ENCODE data around the gene STAB2. TPM values are rescaled to one million over a fixed set of nuclear protein-coding genes. Genes with fewer than 3 reads are reported as not detected.

STAB2 gene
- total and polyA plus RNA-seq, 2 of the 8 experiments (the other 6 are each of a cell fraction or from before 2014, with no cell fraction given): not detected

DNA sequence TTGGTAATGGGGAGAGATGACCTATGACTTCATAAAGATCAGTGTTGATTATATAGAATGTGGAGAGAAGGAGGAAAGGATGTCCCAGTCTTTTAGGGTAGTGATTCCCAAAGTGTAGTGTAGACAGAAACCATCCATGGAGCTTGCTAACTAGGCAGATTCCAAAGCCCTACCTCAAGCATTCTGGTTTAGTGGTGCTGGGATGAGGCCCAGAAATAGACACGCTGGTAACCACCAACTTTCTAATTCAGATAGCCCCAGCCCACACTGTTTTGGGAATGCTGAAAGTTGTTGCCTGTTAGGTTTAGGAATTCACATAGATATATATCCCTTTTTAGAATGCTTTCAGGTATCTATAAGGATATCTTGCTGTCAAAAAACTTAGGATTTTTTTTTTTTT is 69.2 kb downstream of the STAB2 start:
- no peak for DNase-seq (ENCODE audit: low read depth in 1 of 2, low spot score in 2 of 2)
- WGBS, 2 experiments (ENCODE audit: extremely low coverage in 1 of 2, insufficient coverage in 1 of 2, insufficient read length in 1 of 2, insufficient replicate concordance in 2 of 2, low coverage in 1 of 2, low lambda C conversion rate in 2 of 2, missing lambda C conversion rate in 1 of 2): 100% methylated on average over 1 of the region's 1 CpG; no CpG with 5 or more reads in 1 of the 2 experiments
- no peaks in the 10 kb centered on the region for H4K20me1 ChIP-seq (replicated peaks in 1 of 2; ENCODE audit: control insufficient read depth in 1 of 2, insufficient read depth in 2 of 2, low read length in 2 of 2)

More for the DNA sequence above, 69.2 kb downstream of the STAB2 start:
- Histone ChIP-seq H3K79me1 (ENCODE audit: low read depth, low read length) (no peaks in the 10 kb centered on the region), H3K27ac (ENCODE audit: low read depth, low read length) (no peak overlapping the region), H3K9me3 (ENCODE audit: insufficient read depth in 2 of 2, low read depth in 1 of 2, low read length in 1 of 2) (no peaks in the 10 kb centered on the region), H3K23me2 (ENCODE audit: low read depth, low read length) (peaks cover 5% of the 10 kb centered on the region; the same call in 1 of the 2 replicates), H4K5ac (ENCODE audit: insufficient read length, low read depth, low read length) (no peak overlapping the region), H3K4me3 (ENCODE audit: extremely low read depth in 1 of 4, insufficient read depth in 2 of 4, low read depth in 3 of 4, low read length in 4 of 4) (no peak overlapping the region), H2AK5ac (ENCODE audit: low read depth, low read length) (no peak overlapping the region), H3K4me1 (replicated peaks in 1 of 4; ENCODE audit: control insufficient read depth in 3 of 4, insufficient read depth in 4 of 4, low read length in 3 of 4) (no peaks in the 10 kb centered on the region; a peak in 1 of 7 replicates), H4K8ac (ENCODE audit: extremely low read depth, insufficient read depth, low read length) (no peak overlapping the region), H2BK20ac (ENCODE audit: low read length) (no peak overlapping the region), H2BK15ac (ENCODE audit: low read length) (no peak overlapping the region), H3K4ac (replicated peaks; ENCODE audit: insufficient read length, low read depth, low read length) (no peak overlapping the region), H2BK12ac (ENCODE audit: low read depth, low read length) (no peak overlapping the region), H3K4me2 (ENCODE audit: insufficient read depth in 1 of 2, low read depth in 2 of 2, low read length in 2 of 2) (no peak overlapping the region), H3K56ac (replicated peaks; ENCODE audit: insufficient read length, low read depth, low read length) (no peak overlapping the region), H3K36me3 (ENCODE audit: control insufficient read depth in 2 of 4, insufficient read depth in 4 of 4, low read length in 3 of 4) (no peaks in the 10 kb centered on the region), H3K9ac (replicated peaks in 1 of 4; ENCODE audit: extremely low read depth in 1 of 4, low read depth in 3 of 4, low read length in 3 of 4) (no peak overlapping the region), H3K14ac (ENCODE audit: insufficient read length) (no peak overlapping the region), H2BK5ac (ENCODE audit: low read depth, low read length) (no peak overlapping the region), H2BK120ac (replicated peaks; ENCODE audit: low read depth, low read length) (no peak overlapping the region), H3K79me2 (ENCODE audit: control insufficient read depth in 1 of 2, insufficient read depth in 2 of 2, low read length in 2 of 2) (no peaks in the 10 kb centered on the region), H3K18ac (ENCODE audit: extremely low read depth, low read length) (no peak overlapping the region), H2AFZ (ENCODE audit: low read length) (no peak overlapping the region), H3K23ac (ENCODE audit: insufficient read length) (no peak overlapping the region), H4K91ac (replicated peaks; ENCODE audit: insufficient read length, low read length) (no peak overlapping the region), H3K27me3 (replicated peaks in 1 of 4; ENCODE audit: control insufficient read depth in 3 of 4, extremely low read depth in 1 of 4, insufficient read depth in 3 of 4, low read length in 3 of 4) (no peaks in the 10 kb centered on the region)
- no peak for FAIRE-seq
- TF ChIP-seq TAF1 (IDR thresholded peaks at IDR 0.05; ENCODE audit: low read depth, low read length) (no peak), BCL11A (IDR thresholded peaks at IDR 0.05; ENCODE audit: low read depth in 2 of 2, low read length in 2 of 2) (no peak), CBX8 (IDR thresholded peaks at IDR 0.05; ENCODE audit: borderline replicate concordance, low read depth, low read length) (no peak), CHD1 (IDR thresholded peaks at IDR 0.05; ENCODE audit: low read depth, low read length) (no peak), SP4 (IDR thresholded peaks at IDR 0.05; ENCODE audit: low read length) (no peak), ASH2L (IDR thresholded peaks at IDR 0.05; ENCODE audit: low read length) (no peak), HDAC2 (IDR thresholded peaks at IDR 0.05; ENCODE audit: borderline replicate concordance in 1 of 2, low read depth in 2 of 2, low read length in 2 of 2) (no peak), SRF (IDR thresholded peaks at IDR 0.05; ENCODE audit: low read depth, low read length) (no peak), ZNF274 (IDR thresholded peaks at IDR 0.05; ENCODE audit: borderline replicate concordance, extremely low read depth, low read length) (no peak), SIN3A (conservative IDR thresholded peaks at IDR 0.05 in 1 of 2, IDR thresholded peaks at IDR 0.05 in 1 of 2; ENCODE audit: low read depth in 1 of 2, low read length in 2 of 2) (no peak), EZH2 (IDR thresholded peaks at IDR 0.05; ENCODE audit: low read depth, low read length, severe bottlenecking) (no peak), EGR1 (IDR thresholded peaks at IDR 0.05; ENCODE audit: borderline replicate concordance, low read depth, low read length) (no peak), E2F6 (IDR thresholded peaks at IDR 0.05) (no peak), CEBPB (IDR thresholded peaks at IDR 0.05; ENCODE audit: low read depth, low read length) (no peak), SP2 (IDR thresholded peaks at IDR 0.05; ENCODE audit: low read length) (no peak)
- ChIA-PET POLR2A (ENCODE audit: partially characterized antibody) (no interaction called here), CTCF (ENCODE audit: partially characterized antibody) (no interaction called here)
